H1 (cell line): ENCODE measurements around the gene PCDHGA3. TPM values are rescaled to one million over a fixed set of nuclear protein-coding genes. Genes with fewer than 3 reads are reported as not detected.

Experiments
- CTCF ChIA-PET: fragments of 300-600 bp; sonication (Branson Sonifier 250); formaldehyde crosslinking; loops from one replicate; lab custom pipeline; 2021; ENCODE audit not compliant: partially characterized antibody; lab: Charles Lee
- POLR2A ChIA-PET: fragments of 300-600 bp; sonication (Branson Sonifier 250); formaldehyde crosslinking; loops from one replicate; lab custom pipeline; 2021; ENCODE audit warnings: inconsistent platforms; ENCODE audit not compliant: partially characterized antibody; lab: Charles Lee
- DNase-seq, 2 experiments: peaks; one replicate each; pipeline versions ENCODE4 v3.0.0 to v3.0.0-alpha.2; 2010 to 2022; ENCODE audit warnings: low spot score in 2 of 2, low read depth in 1 of 2, mixed read lengths in 1 of 2
- FAIRE-seq: peaks from 2 replicates; lab custom pipeline; 2011; peaks lifted over from hg19 to GRCh38; lab: Jason Lieb, UNC
- H2AFZ ChIP-seq: 2 replicates; pipeline ENCODE4 v1.8.1; 2012; ENCODE audit warnings: low read length, inconsistent platforms
- H2AK5ac ChIP-seq: 2 replicates; pipeline ENCODE4 v1.6.1; 2013; ENCODE audit warnings: low read depth, low read length
- H2BK120ac ChIP-seq: replicated peaks from 2 replicates; pipeline ENCODE3; 2013; ENCODE audit warnings: low read depth, low read length, inconsistent platforms
- H2BK12ac ChIP-seq: 2 replicates; pipeline ENCODE4 v1.6.1; 2013; ENCODE audit warnings: low read depth, low read length
- H2BK15ac ChIP-seq: 2 replicates; pipeline ENCODE4 v1.6.1; 2013; ENCODE audit warnings: low read length
- H2BK20ac ChIP-seq: 2 replicates; pipeline ENCODE4 v1.6.1; 2013; ENCODE audit warnings: low read length
- H2BK5ac ChIP-seq: 2 replicates; pipeline ENCODE4 v1.6.1; 2013; ENCODE audit warnings: low read depth, low read length
- H3K14ac ChIP-seq: 2 replicates; pipeline ENCODE4 v1.6.1; 2013; ENCODE audit warnings: inconsistent platforms; ENCODE audit not compliant: insufficient read length
- H3K18ac ChIP-seq: 2 replicates; pipeline ENCODE4 v1.6.1; 2013; ENCODE audit warnings: low read length; ENCODE audit errors: extremely low read depth
- H3K23ac ChIP-seq: 2 replicates; pipeline ENCODE4 v1.6.1; 2013; ENCODE audit warnings: inconsistent platforms; ENCODE audit not compliant: insufficient read length
- H3K23me2 ChIP-seq: 2 replicates; pipeline ENCODE4 v1.6.1; 2013; ENCODE audit warnings: low read depth, low read length
- H3K27ac ChIP-seq: 2 replicates; pipeline ENCODE4 v1.6.1; 2011; ENCODE audit warnings: low read depth, low read length, inconsistent platforms
- H3K27me3 ChIP-seq, 4 experiments: replicated peaks in 1 of 4; 1 replicate in 1 of 4; 2 replicates in 3 of 4; pipeline versions ENCODE4 v1.6.1 to v1.8.1; 2011 to 2013; ENCODE audit warnings: low read length in 3 of 4, mild to moderate bottlenecking in 3 of 4, inconsistent platforms in 2 of 4, mixed read lengths in 2 of 4, moderate library complexity in 1 of 4; ENCODE audit not compliant: control insufficient read depth in 3 of 4, insufficient read depth in 3 of 4; ENCODE audit errors: extremely low read depth in 1 of 4
- H3K36me3 ChIP-seq, 4 experiments: 2 replicates each; pipeline versions ENCODE4 v1.6.1 to v1.8.1; 2011 to 2013; ENCODE audit warnings: mild to moderate bottlenecking in 4 of 4, low read length in 3 of 4, moderate library complexity in 2 of 4, control low read depth in 1 of 4, inconsistent platforms in 1 of 4; ENCODE audit not compliant: insufficient read depth in 4 of 4, control insufficient read depth in 2 of 4
- H3K4ac ChIP-seq: replicated peaks from 2 replicates; pipeline ENCODE3; 2013; ENCODE audit warnings: low read length, low read depth, mixed read lengths, inconsistent platforms; ENCODE audit not compliant: insufficient read length
- H3K4me1 ChIP-seq, 4 experiments: replicated peaks in 1 of 4; 1 replicate in 1 of 4; 2 replicates in 3 of 4; pipeline versions ENCODE4 v1.6.1 to v1.8.1; 2011 to 2013; ENCODE audit warnings: low read length in 3 of 4, inconsistent platforms in 2 of 4, mixed read lengths in 1 of 4; ENCODE audit not compliant: insufficient read depth in 4 of 4, control insufficient read depth in 3 of 4
- H3K4me2 ChIP-seq, 2 experiments: 2 replicates each; pipeline versions ENCODE4 v1.6.1 to v1.8.1; 2011 to 2013; ENCODE audit warnings: low read depth in 2 of 2, low read length in 2 of 2, control low read depth in 1 of 2, inconsistent platforms in 1 of 2, mild to moderate bottlenecking in 1 of 2; ENCODE audit not compliant: insufficient read depth in 1 of 2
- H3K4me3 ChIP-seq, 4 experiments: fragments of 200-600, 300-600 bp in 1 of 4; sonication (generic), shearing (Covaris generic), sonication (Bioruptor Twin) in 1 of 4; 2 replicates each; pipeline versions ENCODE4 v1.5.1 to v1.8.1; 2011 to 2016; ENCODE audit warnings: low read length in 4 of 4, low read depth in 3 of 4, control low read depth in 2 of 4, inconsistent platforms in 2 of 4, mild to moderate bottlenecking in 2 of 4, mixed read lengths in 1 of 4, moderate library complexity in 1 of 4; ENCODE audit not compliant: insufficient read depth in 2 of 4; ENCODE audit errors: extremely low read depth in 1 of 4
- H3K56ac ChIP-seq: replicated peaks from 2 replicates; pipeline ENCODE3; 2013; ENCODE audit warnings: low read depth, mild to moderate bottlenecking, mixed read lengths, low read length, inconsistent platforms; ENCODE audit not compliant: insufficient read length
- H3K79me1 ChIP-seq: 2 replicates; pipeline ENCODE4 v1.6.1; 2013; ENCODE audit warnings: low read depth, low read length, control low read depth
- H3K79me2 ChIP-seq, 2 experiments: 2 replicates each; pipeline versions ENCODE4 v1.6.1 to v1.8.1; 2012 to 2013; ENCODE audit warnings: low read length in 2 of 2, mild to moderate bottlenecking in 2 of 2, inconsistent platforms in 1 of 2; ENCODE audit not compliant: insufficient read depth in 2 of 2, control insufficient read depth in 1 of 2
- H3K9ac ChIP-seq, 4 experiments: replicated peaks in 1 of 4; 1 replicate in 1 of 4; 2 replicates in 3 of 4; pipeline versions ENCODE4 v1.6.1 to v1.8.1; 2011 to 2013; ENCODE audit warnings: low read depth in 3 of 4, low read length in 3 of 4, control low read depth in 2 of 4, mild to moderate bottlenecking in 2 of 4, moderate library complexity in 2 of 4, inconsistent platforms in 1 of 4; ENCODE audit errors: extremely low read depth in 1 of 4
- H3K9me3 ChIP-seq, 2 experiments: 2 replicates each; pipeline versions ENCODE4 v1.6.1 to v1.8.1; 2012 to 2013; ENCODE audit warnings: mild to moderate bottlenecking in 2 of 2, moderate library complexity in 2 of 2, control low read depth in 1 of 2, inconsistent platforms in 1 of 2, low read depth in 1 of 2, low read length in 1 of 2, mixed read lengths in 1 of 2; ENCODE audit not compliant: insufficient read depth in 2 of 2
- H4K20me1 ChIP-seq, 2 experiments: replicated peaks in 1 of 2; 2 replicates each; pipeline versions ENCODE3 to v1.8.1; 2011 to 2013; ENCODE audit warnings: inconsistent platforms in 2 of 2, low read length in 2 of 2, mild to moderate bottlenecking in 1 of 2; ENCODE audit not compliant: insufficient read depth in 2 of 2, control insufficient read depth in 1 of 2
- H4K5ac ChIP-seq: 2 replicates; pipeline ENCODE4 v1.6.1; 2013; ENCODE audit warnings: low read length, low read depth, mixed read lengths, inconsistent platforms; ENCODE audit not compliant: insufficient read length
- H4K8ac ChIP-seq: 2 replicates; pipeline ENCODE4 v1.8.0; 2013; ENCODE audit warnings: mild to moderate bottlenecking, moderate library complexity, low read length, inconsistent platforms; ENCODE audit not compliant: insufficient read depth; ENCODE audit errors: extremely low read depth
- H4K91ac ChIP-seq: replicated peaks from 2 replicates; pipeline ENCODE3; 2013; ENCODE audit warnings: low read length, mixed read lengths, inconsistent platforms; ENCODE audit not compliant: insufficient read length
- ASH2L ChIP-seq: fragments of 200-600, 300-600 bp; sonication (generic); IDR thresholded peaks from one replicate; pipeline ENCODE4 v1.7.1; 2017; ENCODE audit warnings: low read length
- ATF2 ChIP-seq: IDR thresholded peaks from 2 replicates; pipeline ENCODE4 v1.6.1; 2012; ENCODE audit warnings: low read length, inconsistent platforms
- JUND ChIP-seq: IDR thresholded peaks from 2 replicates; pipeline ENCODE4 v1.6.1; 2011; ENCODE audit warnings: mild to moderate bottlenecking, improper control_type of control experiment, low read length
- KDM1A ChIP-seq: fragments of 200-600, 300-600 bp; sonication (generic); IDR thresholded peaks from 2 replicates; pipeline ENCODE4 v1.7.1; 2016; ENCODE audit warnings: mild to moderate bottlenecking, low read length, borderline replicate concordance
- POU5F1 ChIP-seq: IDR thresholded peaks from 2 replicates; pipeline ENCODE4 v1.6.1; 2011; ENCODE audit warnings: low read depth, mild to moderate bottlenecking, low read length, moderate library complexity
- RAD21 ChIP-seq, 2 experiments: IDR thresholded peaks in 1 of 2; conservative IDR thresholded peaks in 1 of 2; 2 replicates each; pipeline ENCODE4 v1.6.1; 2011; ENCODE audit warnings: low read depth in 2 of 2, low read length in 2 of 2, improper control_type of control experiment in 1 of 2, inconsistent platforms in 1 of 2, mild to moderate bottlenecking in 1 of 2, moderate library complexity in 1 of 2
- SP2 ChIP-seq: IDR thresholded peaks from 2 replicates; pipeline ENCODE4 v1.6.1; 2012; ENCODE audit warnings: mild to moderate bottlenecking, low read length, inconsistent platforms
- TBP ChIP-seq: IDR thresholded peaks from 2 replicates; pipeline ENCODE4 v1.6.1; 2011; ENCODE audit warnings: low read depth, low read length, improper control_type of control experiment
- WGBS, 2 experiments: shearing (Covaris generic) in 1 of 2; methylation state at CpG; one replicate each; pipeline versions ENCODE4 v1.1.6 to v1.1.7; 2013 to 2015; ENCODE audit warnings: low lambda C conversion rate in 2 of 2, mixed read lengths in 2 of 2, inconsistent platforms in 1 of 2, low coverage in 1 of 2, missing lambda C conversion rate in 1 of 2; ENCODE audit not compliant: insufficient replicate concordance in 2 of 2, insufficient coverage in 1 of 2, insufficient read length in 1 of 2; ENCODE audit errors: extremely low coverage in 1 of 2, missing lambda C conversion rate in 1 of 2; 5-methylcytosine and 5-hydroxymethylcytosine counted together
- polyA plus RNA-seq, 7 experiments: library from polyadenylated mRNA; depleted of rRNA in 3 of 7; stranded (reverse) in 5 of 7; unstranded in 2 of 7; fragments of >200 nt in 5 of 7; fragments of 200-250 nt in 2 of 7; gene quantifications; 1 replicate in 5 of 7; 2 replicates in 1 of 7; 4 replicates in 1 of 7; pipeline versions ENCODE4 v1.2.1 to v1.2.3, GENCODE V29; 2011 to 2013; ENCODE audit warnings: missing spikeins in 2 of 7, mixed read lengths in 2 of 7
- total RNA-seq: library from RNA; stranded (reverse); fragmentation: NEBNext Ultra II Directional; extraction: Animal tissue kit (Norgen Biotek cat#: 25700); gene quantifications from 2 replicates; pipeline ENCODE4 v1.2.1, GENCODE V29; 2021

The PCDHGA3 gene
- total and polyA plus RNA-seq, 2 of the 8 experiments (the other 6 are each of a cell fraction or from before 2014, with no cell fraction given) = 0.15 to 0.39 TPM

DNA sequence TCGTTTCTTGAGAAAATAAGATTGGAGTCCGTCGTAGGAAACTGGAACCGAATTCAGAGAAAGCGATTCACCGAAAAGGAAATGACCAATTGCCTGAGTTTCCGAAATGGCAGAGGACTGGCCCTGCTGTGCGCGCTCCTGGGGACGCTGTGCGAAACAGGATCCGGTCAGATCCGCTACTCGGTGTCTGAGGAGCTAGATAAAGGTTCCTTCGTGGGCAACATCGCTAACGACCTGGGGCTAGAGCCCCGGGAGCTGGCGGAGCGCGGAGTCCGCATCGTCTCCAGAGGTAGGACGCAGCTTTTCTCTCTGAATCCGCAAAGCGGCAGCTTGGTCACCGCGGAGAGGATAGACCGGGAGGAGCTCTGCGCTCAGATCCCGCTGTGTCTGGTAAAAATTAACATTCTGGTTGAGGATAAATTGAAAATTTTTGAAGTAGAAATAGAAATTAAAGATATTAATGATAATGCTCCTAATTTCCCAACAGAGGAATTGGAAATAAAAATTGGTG is 379 bp downstream of the PCDHGA3 start:
- no peak for FAIRE-seq
- Histone ChIP-seq H3K23me2 (no peaks in the 10 kb centered on the region), H2BK120ac (no peak overlapping the region), H3K27ac (no peak overlapping the region), H4K91ac (no peak overlapping the region), H3K9ac (no peak overlapping the region), H2BK12ac (no peak overlapping the region), H4K20me1 (no peaks in the 10 kb centered on the region), H3K36me3 (no peaks in the 10 kb centered on the region; a peak in 2 of 8 replicates), H3K4me2 (no peak overlapping the region), H3K18ac (no peak overlapping the region), H3K4me3 (no peak overlapping the region; a peak in 1 of 8 replicates), H2BK5ac (no peak overlapping the region), H3K9me3 (peaks cover 30 to 41% of the 10 kb centered on the region in 2 experiments; a peak in 3 of 4 replicates), H3K14ac (no peak overlapping the region), H2BK15ac (no peak overlapping the region), H3K4me1 (no peaks in the 10 kb centered on the region), H2BK20ac (no peak overlapping the region), H3K4ac (no peak overlapping the region), H2AFZ (peak overlapping the region; percentile 11; the same call in 1 of the 2 replicates), H3K79me2 (no peaks in the 10 kb centered on the region), H4K5ac (no peak overlapping the region), H3K56ac (no peak overlapping the region), H3K23ac (no peak overlapping the region), H4K8ac (no peak overlapping the region; the same call in 1 of the 2 replicates), H3K27me3 (no peaks in the 10 kb centered on the region), H3K79me1 (no peaks in the 10 kb centered on the region), H2AK5ac (no peak overlapping the region)
- POLR2A ChIA-PET = interaction anchor here (1.0 kb wide), 2 partner anchors 69 to 170 kb away, joined by 3 read pairs; partner anchors contain the start of gene PCDHGA10
- CTCF ChIA-PET = interaction anchor here (0.7 to 4.8 kb wide), 49 partner anchors 9 to 223 kb away, joined by 3 to 21 read pairs (median 5); partner anchors contain the start of genes PCDHB10, PCDHB14, PCDHB15 and PCDHB4
- 93% methylated on average over 31 of the region's 31 CpGs; no CpG with 5 or more reads in 1 of the 2 experiments for WGBS, 2 experiments
- DNase-seq = no peak
- TF ChIP-seq POU5F1 (no peak), RAD21 (IDR thresholded peaks at IDR 0.05 in 1 of 2, conservative IDR thresholded peaks at IDR 0.05 in 1 of 2; ENCODE audit: low read depth in 2 of 2, low read length in 2 of 2) (no peak), SP2 (no peak), ASH2L (no peak), JUND (no peak), ATF2 (no peak), TBP (no peak), KDM1A (no peak)
